HepG2 (cell line): Measurements from ENCODE around the gene CDR2L. TPM values are rescaled to one million over a fixed set of nuclear protein-coding genes. Genes with fewer than 3 reads are reported as not detected.
A peak's percentile ranks its signal among the peaks of the same experiment; 100 is the strongest.

Source experiments
- BCL6 ChIP-seq: IDR thresholded peaks from 2 replicates; pipeline ENCODE4 v1.6.1; 2016; ENCODE audit warnings: missing genetic modification reagents, missing compliant biosample characterization
- MXD3 ChIP-seq: IDR thresholded peaks from 2 replicates; pipeline ENCODE4 v1.6.1; 2016; ENCODE audit warnings: mild to moderate bottlenecking, missing biosample characterization, missing genetic modification reagents
- NCOA1 ChIP-seq: sonication (generic); formaldehyde crosslinking; IDR thresholded peaks from 2 replicates; pipeline ENCODE4 v1.9.0; 2021; ENCODE audit warnings: missing genetic modification reagents
- NFKBIZ ChIP-seq: IDR thresholded peaks from 2 replicates; pipeline ENCODE4 v1.6.1; 2018; ENCODE audit warnings: missing genetic modification reagents, missing compliant biosample characterization
- NONO ChIP-seq, 2 experiments: fragments of 450-650 bp in 1 of 2; sonication (generic) in 1 of 2; formaldehyde crosslinking in 1 of 2; IDR thresholded peaks in 1 of 2; conservative IDR thresholded peaks in 1 of 2; 2 replicates each; pipeline versions ENCODE4 v1.6.1 to v1.8.0; 2017 to 2022; ENCODE audit warnings: mild to moderate bottlenecking in 1 of 2, missing genetic modification reagents in 1 of 2, moderate library complexity in 1 of 2
- REL ChIP-seq: sonication (generic); formaldehyde crosslinking; conservative IDR thresholded peaks from 2 replicates; pipeline ENCODE4 v1.8.0; 2022; ENCODE audit warnings: mild to moderate bottlenecking, missing genetic modification reagents, moderate library complexity
- SCMH1 ChIP-seq: sonication (generic); formaldehyde crosslinking; IDR thresholded peaks from 2 replicates; pipeline ENCODE4 v1.9.0; 2021; ENCODE audit warnings: missing genetic modification reagents, mild to moderate bottlenecking, borderline replicate concordance
- SSRP1 ChIP-seq: IDR thresholded peaks from 2 replicates; pipeline ENCODE4 v1.6.1; 2016; ENCODE audit warnings: control low read depth
- ZFY ChIP-seq: sonication (generic); formaldehyde crosslinking; IDR thresholded peaks from 2 replicates; pipeline ENCODE4 v1.4.0; 2020; ENCODE audit warnings: missing genetic modification reagents
- ZNF18 ChIP-seq: sonication (generic); formaldehyde crosslinking; IDR thresholded peaks from 2 replicates; pipeline ENCODE4 v1.8.0; 2022; ENCODE audit warnings: mild to moderate bottlenecking, missing genetic modification reagents; ENCODE audit not compliant: insufficient replicate concordance
- ZNF792 ChIP-seq: IDR thresholded peaks from 2 replicates; pipeline ENCODE4 v1.6.1; 2016
- polyA plus RNA-seq, 8 experiments: library from polyadenylated mRNA; depleted of rRNA in 3 of 8; stranded (reverse) in 7 of 8; unstranded in 1 of 8; fragments of >200 nt; fragmentation: Illumina TruSeq in 4 of 8; extraction: Trizol in 4 of 8; gene quantifications; 2 replicates each; pipeline versions ENCODE4 v1.2.1 to v1.2.3, GENCODE V29; 2011 to 2016; ENCODE audit warnings: low read depth in 4 of 8, missing spikeins in 1 of 8, mixed read lengths in 1 of 8; ENCODE audit not compliant: insufficient read depth in 1 of 8
- total RNA-seq, 5 experiments: library from RNA; depleted of rRNA; stranded (reverse); fragments of >200 nt; fragmentation: Illumina TruSeq; extraction: Trizol; gene quantifications; 2 replicates each; pipeline ENCODE4 v1.2.3, GENCODE V29; 2016; ENCODE audit warnings: low read depth in 1 of 5

The CDR2L gene
- total and polyA plus RNA-seq, 2 of the 13 experiments (the other 11 are each of a cell fraction or from before 2014, with no cell fraction given), result 1.9 to 2.1 TPM

GRCh38 chr17:74972107-74972972, 15.1 kb upstream of the CDR2L start, which contains the start of gene HID1 (continued):
- TF ChIP-seq MXD3 (CRISPR knock-in tag), result 0 out of 2 replicates have a peak, but pooled peaks have one; percentile 34
- TF ChIP-seq NCOA1, result peak; percentile 94
- no peak for TF ChIP-seq SSRP1 (CRISPR knock-in tag)
- TF ChIP-seq NFKBIZ (CRISPR knock-in tag), result 0 out of 2 replicates have a peak, but pooled peaks have one; percentile 22
- peak; percentile 70; the same call in 1 of the 2 replicates for TF ChIP-seq ZNF792 (CRISPR knock-in tag)
- TF ChIP-seq SCMH1, result no peak
- TF ChIP-seq BCL6 (CRISPR knock-in tag), result peak; percentile 65
- no peak for TF ChIP-seq ZNF18 (CRISPR knock-in tag)
- TF ChIP-seq REL (CRISPR knock-in tag), result no peak
- TF ChIP-seq ZFY (CRISPR knock-in tag), result peak; percentile 84; the same call in 1 of the 2 replicates
- TF ChIP-seq NONO (IDR thresholded peaks at IDR 0.05), result no peak
- TF ChIP-seq NONO (CRISPR knock-in tag; conservative IDR thresholded peaks at IDR 0.05), result no peak; the same call in 1 of the 2 replicates
